ENCODE results near the gene MYO16. TPM values are rescaled to one million over a fixed set of nuclear protein-coding genes. Genes with fewer than 3 reads are reported as not detected.
"Not testable (repeated sequence)": the region's sequence is repeated elsewhere in the genome, so short reads cannot be mapped to it uniquely, and the experiment has no call there.

Gene MYO16
- total RNA-seq, 1 donor from 2014 or later = 1.2 TPM

DNA sequence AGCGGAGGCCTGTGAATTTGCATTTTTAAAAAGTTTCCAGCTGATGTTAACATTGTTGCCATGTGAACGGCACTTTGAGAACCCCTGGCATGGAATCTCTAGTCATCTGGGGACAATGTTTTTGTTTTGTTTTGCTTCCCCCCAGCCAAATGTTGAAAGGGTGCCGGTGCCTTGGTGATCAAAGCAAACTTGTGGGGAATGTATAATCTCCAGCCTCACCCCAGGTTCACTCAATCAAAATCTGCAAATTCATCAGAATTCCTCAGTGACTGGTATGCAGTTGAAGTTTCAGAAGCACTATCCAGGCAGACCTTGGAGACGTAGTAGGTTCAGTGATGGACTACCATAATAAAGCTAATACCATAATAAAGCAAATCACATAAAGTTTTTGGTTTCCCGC is 428.7 kb downstream of the MYO16 start:
- DNase-seq = no peak
- no peak for ATAC-seq (ENCODE audit: poor library complexity)
- intact Hi-C loops (cut with DNase I) = no loop called here

DNA sequence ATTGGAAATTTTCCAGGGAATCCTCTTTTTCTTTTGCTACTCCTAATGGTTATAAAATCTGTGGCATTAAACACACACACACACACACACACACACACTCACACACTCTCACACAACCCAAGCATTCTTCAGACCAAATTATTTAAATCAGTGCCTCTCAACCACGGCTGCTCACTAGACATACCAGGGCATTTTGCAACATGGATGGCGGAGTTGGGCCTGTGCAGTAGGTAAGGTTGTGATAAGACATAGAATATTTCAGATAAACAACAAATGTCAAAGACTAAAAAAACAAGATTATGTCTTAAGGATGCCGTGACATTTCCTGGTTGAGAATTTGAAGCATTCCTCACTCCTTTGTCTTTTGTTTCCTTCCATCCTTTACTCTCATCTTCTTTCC is 443.1 kb downstream of the MYO16 start:
- no peak for DNase-seq
- intact Hi-C loops (cut with DNase I) = no loop called here
- no peak for ATAC-seq (ENCODE audit: poor library complexity)

DNA sequence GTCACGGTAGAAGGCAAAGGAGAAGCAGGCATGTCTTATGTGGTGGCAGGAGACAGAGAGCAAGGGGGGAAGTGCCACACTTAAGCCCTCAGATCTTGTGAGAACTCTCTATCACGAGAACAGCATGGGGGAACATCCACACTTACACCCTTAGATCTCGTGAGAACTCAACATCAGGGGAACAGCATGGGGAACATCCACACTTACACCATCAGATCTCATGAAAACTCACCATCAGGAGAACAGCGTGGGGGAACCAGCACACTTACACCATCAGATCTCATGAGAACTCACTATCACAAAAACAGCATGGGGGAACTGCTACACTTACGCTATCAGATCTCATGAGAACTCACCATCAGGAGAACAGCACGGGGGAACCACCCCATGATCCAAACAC is 445.0 kb downstream of the MYO16 start:
- ATAC-seq (ENCODE audit: poor library complexity) = no peak
- intact Hi-C loops (cut with DNase I) = no loop called here
- DNase-seq = no peak

DNA sequence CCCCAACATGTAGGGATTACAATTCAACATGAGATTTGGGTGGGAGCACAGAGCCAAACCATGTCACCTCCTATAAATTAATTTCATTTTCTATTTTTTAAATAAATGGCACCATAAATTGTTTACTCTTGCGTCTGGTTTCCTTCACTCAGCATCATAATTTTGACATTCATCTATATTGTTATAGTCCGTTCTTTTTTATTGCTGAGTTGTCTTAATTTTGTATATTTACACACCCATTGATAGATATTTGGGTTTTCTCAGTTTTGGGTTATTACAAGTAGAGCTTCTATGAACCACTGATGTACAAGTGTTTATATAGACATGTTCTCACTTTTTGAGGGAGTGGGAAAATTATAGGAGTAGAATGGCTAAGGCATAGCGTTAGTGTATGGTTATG is 445.4 kb downstream of the MYO16 start:
- intact Hi-C loops (cut with DNase I) = no loop called here
- ATAC-seq (ENCODE audit: poor library complexity) (no peak), DNase-seq (no peak)

DNA sequence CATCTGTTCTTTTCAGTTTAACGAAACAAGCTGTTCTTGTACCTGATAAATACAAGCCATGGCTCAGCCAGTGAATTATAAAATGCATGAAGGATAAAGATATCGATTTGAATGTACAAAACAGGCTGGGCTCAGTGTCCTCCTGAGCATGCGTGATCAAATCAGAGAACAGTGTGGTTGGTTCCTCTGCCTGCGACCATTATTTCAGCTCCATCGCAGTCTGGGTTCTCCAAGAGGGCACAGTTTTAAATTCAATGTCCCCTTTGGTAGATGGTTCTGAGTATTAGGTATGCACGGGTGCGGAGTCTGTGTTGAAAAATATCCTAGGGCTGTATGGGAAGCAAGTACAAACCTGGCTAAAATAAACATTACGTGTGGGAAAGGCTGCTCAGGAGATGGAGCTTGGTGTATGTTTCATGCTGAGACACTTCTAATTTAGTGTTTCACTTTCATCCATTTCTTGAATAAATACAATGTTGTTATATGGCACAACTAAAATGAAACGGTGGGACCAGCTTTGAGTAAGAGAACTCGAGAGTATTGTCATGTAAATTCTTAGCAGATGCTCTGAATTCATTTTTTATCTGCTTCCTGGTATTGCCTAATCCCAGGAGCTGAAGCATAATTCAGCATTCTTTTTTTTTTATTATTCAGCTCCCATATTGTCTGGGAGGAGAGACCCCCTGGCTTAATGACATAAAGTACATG is 458.7 kb downstream of the MYO16 start:
- no peak for DNase-seq
- intact Hi-C loops (cut with DNase I) = no loop called here
- ATAC-seq (ENCODE audit: poor library complexity) = no peak

DNA sequence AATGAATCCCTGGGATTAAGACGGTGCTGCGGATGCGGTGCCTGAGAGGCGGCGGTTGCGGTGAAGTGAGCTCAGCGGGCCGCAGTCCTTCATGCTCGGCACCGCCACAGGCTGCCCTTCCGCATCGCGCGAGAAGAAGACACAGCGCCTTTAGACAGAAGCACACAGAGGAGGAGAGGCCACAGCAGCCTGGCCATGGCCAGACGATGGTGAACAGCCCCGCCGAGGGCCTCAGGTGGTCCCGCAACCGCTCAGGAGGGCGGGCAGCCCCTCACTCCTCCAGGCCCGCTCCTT is 459.2 kb downstream of the MYO16 start:
- intact Hi-C loops (cut with DNase I) = no loop called here
- DNase-seq (no peak), ATAC-seq (ENCODE audit: poor library complexity) (no peak)

DNA sequence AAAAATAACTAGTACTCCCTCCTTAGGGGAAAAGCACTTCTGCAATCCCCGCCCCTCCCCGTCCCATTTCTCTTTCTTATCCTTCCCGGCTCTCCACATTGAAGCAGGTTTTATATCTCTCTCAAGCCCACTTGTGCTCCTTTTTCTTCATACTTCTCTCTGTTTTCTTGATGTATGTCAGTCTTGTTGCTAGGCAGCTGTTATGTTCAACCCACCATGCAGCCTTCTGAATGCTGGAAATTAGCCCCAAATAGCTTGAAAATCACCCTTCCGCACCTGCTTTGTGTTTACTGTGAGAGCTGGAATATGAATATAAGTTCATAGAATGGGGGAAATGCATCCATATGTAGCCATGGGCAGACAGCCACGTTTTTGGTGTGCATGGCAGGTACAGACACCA is 461.4 kb downstream of the MYO16 start:
- intact Hi-C loops (cut with DNase I) = no loop called here
- no peak for ATAC-seq (ENCODE audit: poor library complexity)

DNA sequence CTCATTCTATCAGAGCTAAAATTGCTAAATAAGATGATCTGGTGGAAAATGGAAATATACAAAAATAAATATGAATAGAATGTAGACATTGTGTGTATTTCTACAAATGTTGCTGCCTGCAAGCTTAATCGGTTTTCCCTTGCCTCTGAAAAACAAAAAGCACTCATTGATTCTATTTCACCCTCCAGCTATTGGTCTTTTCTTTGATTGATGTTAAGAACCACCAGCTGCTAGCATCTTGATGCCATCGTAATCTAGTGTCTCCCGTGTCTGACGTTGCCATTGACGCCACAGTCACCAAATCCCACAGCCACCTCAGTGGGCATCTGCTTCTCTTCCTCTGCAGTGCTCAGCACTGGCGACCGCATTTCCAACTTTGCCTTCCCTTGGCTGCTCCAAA is 461.8 kb downstream of the MYO16 start:
- ATAC-seq (ENCODE audit: poor library complexity) (no peak), DNase-seq (no peak)
- intact Hi-C loops (cut with DNase I) = no loop called here

More for the DNA sequence above, 461.4 kb downstream of the MYO16 start:
- DNase-seq = no peak

DNA sequence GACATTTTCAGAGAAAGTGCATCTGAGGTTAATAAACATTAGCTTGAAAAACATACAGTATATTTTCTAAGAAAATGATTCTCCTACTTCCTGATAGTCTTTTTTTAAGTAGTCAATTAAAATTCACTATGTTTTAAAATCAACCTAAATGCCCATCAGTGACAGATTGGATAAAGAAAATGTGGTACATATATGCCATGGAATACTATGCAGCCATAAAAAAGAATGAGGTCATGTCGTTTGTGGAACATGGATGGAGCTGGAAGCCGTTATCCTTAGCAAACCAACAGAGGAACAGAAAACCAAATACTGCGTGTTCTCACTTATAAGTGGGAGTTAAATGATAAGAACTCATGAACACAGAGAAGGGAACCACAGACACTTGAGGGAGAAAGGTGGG is 462.8 kb downstream of the MYO16 start:
- DNase-seq; intact Hi-C loops (cut with DNase I); ATAC-seq (ENCODE audit: poor library complexity): not testable (repeated sequence)

DNA sequence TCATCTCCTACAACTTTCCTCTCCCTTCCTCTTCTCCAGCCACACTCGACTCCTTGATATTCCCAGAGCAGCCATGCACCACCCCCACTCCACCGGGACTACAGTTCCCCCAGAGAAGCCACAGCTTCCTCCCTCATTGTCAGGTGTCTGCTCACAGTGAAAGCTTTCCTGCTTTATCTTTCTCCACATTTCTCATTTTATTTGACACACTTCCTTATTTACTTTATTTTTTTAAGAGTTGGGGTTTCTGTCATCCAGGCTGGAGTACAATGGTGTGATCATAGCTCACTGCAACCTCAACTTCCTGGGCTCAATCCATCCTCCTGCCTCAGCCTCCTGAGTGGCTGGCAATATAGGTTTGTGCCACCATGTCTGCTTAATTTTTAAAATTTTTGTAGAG is 464.6 kb downstream of the MYO16 start:
- DNase-seq (no peak), ATAC-seq (ENCODE audit: poor library complexity) (no peak)
- intact Hi-C loops (cut with DNase I) = no loop called here

DNA sequence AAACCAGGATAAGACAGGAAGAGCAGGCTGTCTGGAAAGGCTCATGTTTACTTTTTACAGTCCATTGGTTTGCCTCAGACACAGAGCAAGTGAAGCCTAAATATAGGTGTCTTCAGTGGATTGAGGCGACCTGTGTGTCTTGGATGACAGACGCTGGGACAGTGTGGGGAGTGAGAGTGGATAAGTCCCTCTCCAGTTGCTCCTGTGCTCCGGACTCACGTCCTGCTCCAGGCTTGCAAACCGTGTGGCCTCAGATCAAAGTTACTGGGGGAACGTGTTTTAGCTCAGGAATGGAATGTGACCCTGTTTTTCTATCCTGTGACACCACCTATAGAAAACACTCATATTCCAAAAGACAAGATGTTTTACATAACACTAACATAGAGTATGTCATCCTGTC is 465.7 kb downstream of the MYO16 start:
- no peak for DNase-seq
- no peak for ATAC-seq (ENCODE audit: poor library complexity)
- intact Hi-C loops (cut with DNase I) = no loop called here

DNA sequence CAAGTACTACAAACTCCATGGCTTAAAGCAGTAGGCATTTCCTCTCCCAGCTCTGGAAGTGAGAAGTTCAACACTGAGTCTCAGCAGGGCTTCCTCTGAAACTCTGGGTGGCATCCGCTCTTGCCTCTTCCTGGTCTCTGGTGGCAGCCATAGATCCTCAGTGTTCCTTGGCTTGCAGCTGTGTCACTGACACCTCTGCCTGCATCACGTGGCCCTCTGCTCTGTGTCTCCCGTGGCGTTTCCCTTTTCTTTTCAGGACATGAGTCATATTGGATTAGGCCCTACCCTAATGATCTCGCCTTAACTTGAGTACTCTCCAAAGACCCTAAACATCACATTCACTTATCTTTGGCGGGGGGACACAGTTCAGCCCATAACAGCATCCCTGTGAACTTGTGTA is 466.7 kb downstream of the MYO16 start:
- DNase-seq = no peak
- ATAC-seq (ENCODE audit: poor library complexity) = no peak
- intact Hi-C loops (cut with DNase I) = no loop called here

DNA sequence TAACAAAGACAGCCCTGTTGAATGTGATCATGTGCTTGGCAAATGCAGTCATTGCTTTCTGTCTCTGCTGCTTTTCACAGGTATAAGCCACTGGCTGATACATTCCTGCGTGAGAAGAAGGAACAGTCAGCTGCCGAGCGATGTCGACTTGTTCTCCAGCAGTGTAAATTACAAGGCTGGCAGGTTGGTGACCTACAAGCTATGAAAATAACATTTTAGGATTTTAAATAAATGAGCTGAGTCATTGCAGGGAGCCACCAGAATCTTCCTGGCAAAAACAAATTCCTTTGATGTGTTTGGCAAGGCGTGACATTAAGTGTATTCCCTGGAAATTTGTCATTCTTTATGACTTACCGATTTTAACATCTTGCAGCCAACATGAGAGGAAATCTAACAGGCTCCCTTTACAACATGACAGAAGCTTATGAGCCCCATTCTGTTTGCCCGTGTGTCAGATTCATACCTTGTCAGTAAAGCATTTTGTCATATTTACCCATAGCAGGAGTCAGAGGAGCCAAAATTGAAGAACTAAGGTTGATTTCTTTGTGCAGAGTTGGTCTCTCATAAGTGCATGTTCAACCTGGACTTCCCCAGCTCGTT is 471.4 kb downstream of the MYO16 start:
- intact Hi-C loops (cut with DNase I) = no loop called here
- ATAC-seq (ENCODE audit: poor library complexity) (no peak), DNase-seq (no peak)

DNA sequence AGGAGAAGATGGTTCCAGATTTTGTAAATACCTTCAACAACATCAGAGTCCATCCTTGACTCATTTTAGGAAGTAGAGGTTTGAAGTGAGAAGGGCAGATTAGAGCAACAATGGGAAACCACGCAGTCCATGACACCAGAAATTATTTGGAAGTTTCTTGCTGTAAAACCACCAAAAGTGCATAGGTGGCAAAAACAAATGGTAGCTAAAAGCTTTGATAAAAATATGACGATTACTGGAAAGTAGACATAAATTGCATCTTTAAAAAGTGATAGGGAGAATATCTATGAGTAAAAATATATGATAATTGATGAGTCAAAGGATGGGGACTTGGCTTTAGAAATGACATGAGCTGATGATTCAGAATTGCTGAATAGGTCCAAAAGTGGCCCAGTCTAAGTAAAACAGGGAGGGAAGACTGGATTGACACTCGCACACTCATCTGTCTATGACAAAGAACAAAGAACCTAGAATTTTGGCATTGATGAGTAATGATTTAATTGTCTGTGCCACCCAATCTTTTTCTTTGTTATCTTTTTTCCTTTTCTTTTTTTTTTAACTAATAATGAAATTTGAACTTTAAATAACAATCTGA is 472.2 kb downstream of the MYO16 start:
- ATAC-seq (ENCODE audit: poor library complexity) (no peak), DNase-seq (no peak)
- intact Hi-C loops (cut with DNase I) = no loop called here

DNA sequence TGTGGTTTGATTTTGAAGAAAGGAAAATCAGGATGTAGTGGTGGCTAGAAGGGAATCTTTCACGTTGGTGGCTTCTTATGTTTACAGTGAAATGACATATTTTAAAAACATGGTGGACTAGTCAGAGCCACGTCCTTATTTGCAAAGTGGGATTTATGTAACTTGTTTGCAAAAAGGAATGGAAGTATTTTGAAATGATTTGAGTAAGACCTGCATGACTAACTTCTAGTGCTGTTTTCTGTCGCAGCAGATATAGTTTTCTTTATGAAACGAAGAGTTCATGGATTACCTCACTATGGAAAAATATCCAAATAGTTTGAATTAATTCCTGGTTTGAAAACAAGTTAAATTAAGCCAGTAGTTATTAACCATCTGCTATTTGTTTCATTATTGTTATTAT is 476.5 kb downstream of the MYO16 start:
- intact Hi-C loops (cut with DNase I) = no loop called here
- no peak for ATAC-seq (ENCODE audit: poor library complexity)

DNA sequence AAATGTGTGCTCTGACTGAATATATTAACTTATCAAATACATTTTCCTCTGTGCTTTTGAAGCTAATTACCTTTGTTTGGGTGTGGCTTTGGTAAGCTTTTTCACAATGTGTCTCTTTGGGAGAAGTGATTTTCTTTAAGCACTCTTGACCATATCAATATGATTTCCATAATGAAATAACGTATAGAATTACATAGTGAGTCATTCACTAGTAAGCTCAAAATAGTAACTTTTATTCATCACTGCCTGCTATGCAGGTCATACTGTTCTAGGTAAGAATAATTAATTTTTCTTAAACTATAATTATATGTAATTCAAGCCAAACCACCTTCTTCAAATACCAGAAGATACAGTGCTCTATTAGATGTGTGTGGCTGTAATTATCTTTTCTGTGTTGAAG is 480.7 kb downstream of the MYO16 start:
- no peak for ATAC-seq (ENCODE audit: poor library complexity)
- no peak for DNase-seq
- intact Hi-C loops (cut with DNase I) = no loop called here

More for the DNA sequence above, 476.5 kb downstream of the MYO16 start:
- DNase-seq = no peak

DNA sequence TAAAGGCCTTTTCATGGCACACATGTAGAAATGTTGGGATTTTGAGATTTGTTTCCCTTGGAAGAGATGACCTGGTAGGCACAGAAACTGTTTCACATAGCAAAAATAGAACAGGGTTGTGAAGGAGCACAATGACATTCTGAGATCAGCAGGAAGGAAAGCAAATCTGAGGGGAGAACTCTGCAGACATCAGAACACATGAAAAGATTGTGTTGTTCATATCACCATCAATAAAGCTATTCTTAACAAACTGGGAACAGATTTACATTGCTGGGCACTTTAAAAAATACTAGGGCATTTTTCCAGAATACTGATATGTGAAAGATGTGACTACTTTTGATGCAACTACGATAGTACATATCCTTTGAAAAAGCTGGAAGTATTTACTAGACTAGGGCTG is 481.7 kb downstream of the MYO16 start:
- DNase-seq (no peak), ATAC-seq (ENCODE audit: poor library complexity) (no peak)
- intact Hi-C loops (cut with DNase I) = no loop called here

DNA sequence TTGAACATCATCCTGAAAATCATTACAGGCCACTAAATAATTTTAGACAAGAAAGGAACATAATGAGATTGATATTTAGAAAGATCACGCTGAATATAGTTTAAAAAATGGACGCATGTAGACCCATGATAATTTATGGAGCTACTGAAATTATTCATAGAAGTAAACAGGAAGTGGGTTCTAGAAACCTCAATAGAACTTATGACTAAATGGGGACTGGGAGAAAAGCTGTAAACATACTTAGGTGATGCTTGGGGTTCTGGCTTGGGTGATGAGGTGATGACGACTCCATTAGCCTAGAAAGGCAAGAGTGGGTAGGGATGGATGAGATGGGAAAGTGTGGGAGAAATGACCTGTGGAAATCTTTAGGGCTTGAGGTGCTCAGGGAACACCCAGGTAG is 484.0 kb downstream of the MYO16 start:
- intact Hi-C loops (cut with DNase I) = no loop called here
- ATAC-seq (ENCODE audit: poor library complexity) (no peak), DNase-seq (no peak)

DNA sequence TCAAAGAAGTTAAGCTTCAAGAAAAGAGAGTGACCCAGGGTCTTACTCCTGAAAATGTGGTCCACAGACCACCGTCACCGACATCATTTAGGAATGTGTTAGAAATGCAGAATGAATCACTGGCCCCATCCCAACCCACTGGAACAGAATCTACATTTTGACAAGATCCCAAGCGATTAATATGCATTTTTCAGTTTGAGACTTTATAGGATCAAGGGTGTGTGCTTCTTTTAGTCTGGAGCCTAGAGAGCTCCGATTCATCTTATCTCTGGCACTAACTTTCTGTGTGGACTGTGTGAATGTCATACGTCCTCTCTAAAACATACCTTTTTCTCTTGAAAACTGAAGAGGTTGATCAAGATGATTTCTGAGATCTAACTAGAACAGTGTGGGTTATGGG is 484.8 kb downstream of the MYO16 start:
- intact Hi-C loops (cut with DNase I) = no loop called here
- DNase-seq (no peak), ATAC-seq (ENCODE audit: poor library complexity) (no peak)

DNA sequence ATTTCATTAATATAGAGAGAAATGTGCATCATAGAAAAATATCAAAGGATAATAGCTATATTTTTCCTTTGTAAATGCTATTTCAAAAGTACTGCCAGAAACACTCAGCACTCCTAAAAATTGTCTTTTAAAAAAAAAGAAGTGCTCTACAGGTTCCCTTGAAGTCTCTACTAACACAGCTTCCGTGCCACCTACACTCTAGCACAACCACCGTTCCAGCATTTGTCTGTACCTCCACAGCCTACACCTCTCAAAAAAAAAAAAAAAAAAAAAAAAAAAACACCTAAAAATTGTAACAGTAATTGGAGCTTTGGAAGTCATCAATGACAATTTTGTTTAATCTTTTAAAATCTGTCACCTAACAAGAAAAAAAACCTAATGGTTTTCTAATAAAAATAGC is 485.6 kb downstream of the MYO16 start:
- DNase-seq (no peak), ATAC-seq (ENCODE audit: poor library complexity) (no peak)
- intact Hi-C loops (cut with DNase I) = no loop called here

DNA sequence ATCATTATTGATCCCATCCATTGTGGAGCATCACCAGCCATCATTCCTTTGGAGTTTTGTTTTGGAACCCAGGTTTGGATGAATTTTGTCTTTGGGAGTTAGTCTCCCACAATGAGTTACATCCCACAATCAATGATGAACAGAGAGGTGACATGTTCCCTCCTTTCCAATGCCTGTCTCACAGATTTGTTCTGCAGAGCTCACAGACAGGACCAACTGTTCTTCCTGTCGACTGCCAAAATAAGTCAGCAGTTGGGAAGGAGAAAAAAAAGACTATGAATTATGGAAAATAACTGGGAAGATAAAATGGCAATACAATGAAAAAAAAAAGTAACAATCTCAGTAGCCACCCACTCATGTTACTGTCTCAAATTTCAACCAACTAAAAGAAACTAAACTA is 489.1 kb downstream of the MYO16 start:
- no peak for ATAC-seq (ENCODE audit: poor library complexity)
- intact Hi-C loops (cut with DNase I) = no loop called here
- no peak for DNase-seq
